CD4-positive, alpha-beta T cell treated with Interleukin-6 for 4 hours (primary cell): ENCODE results near the gene SRD5A3.

Source experiments
- DNase-seq: peaks from one replicate; pipeline ENCODE4 v3.0.0-alpha.2; 2020; ENCODE audit warnings: mixed read lengths

Gene SRD5A3

GRCh38 chr4:55378617-55379467, 32.8 kb downstream of the SRD5A3 start:
- DNase-seq: no peak

DNA sequence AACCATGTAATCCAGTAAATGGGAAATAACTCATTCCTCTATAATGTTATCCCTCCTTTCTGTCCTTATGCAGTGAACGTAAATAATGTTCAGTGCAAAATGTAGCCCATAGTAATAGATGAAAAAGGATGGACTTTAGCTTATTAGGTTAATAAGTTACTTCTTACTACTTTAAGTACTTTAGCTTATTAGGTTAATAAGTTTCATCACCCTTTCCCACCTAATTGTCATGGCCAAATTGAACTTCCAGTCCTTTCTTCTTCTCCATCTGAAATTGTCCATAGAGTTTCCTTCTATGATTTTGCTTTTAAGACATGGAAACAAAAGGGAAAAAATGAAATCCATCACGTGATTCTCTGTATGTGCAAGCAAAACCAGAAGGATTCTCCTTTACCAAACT, 34.5 kb downstream of the SRD5A3 start:
- no peak for DNase-seq

GRCh38 chr4:55381502-55381901, 35.5 kb downstream of the SRD5A3 start:
- DNase-seq: no peak

DNA sequence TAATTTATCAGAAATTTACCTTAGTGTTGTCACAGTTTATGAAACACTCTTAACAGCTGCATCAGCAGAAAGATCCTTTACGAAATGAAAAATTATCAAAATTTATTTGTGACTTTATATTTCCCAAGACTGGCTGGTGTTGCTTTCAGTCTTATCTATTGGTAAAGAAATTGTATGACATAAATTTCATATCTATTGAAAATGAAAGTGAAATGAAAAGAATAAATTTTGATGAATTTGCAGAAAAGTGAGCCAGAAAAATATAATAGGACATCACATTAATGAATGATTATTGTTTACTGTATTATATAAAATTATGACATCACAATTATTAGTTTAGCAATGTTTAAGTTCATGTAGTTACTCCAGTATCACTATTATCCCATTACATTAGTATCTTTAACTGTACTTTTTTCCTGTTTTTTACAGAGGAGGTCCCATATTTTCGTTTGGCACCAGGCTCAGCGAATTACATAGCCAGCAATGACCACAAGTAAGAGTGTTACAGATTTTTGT, 36.5 kb downstream of the SRD5A3 start:
- DNase-seq: no peak

DNA sequence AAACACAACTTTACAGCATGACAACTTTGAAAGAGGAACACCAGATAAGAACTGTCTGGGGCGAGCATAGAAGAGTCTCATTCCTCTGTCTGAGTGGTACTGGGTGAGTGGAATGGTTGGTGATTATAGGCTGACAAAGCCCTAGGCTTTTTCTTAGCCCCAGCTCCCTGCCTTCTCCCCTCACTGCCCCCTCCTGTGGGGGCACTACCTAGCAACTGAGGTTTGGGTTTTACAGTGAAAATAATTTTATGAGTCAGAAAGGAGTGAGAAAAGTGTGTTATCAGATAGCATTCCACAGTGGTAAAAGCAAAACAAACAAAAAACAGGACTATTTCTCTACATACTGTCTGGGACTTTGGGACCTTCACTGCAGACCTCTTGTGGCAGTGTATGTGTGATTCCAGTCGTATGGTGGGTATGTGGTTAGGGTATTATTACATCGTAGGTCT, 39.2 kb downstream of the SRD5A3 start:
- no peak for DNase-seq

GRCh38 chr4:55386073-55386472, 40.0 kb downstream of the SRD5A3 start:
- DNase-seq: no peak

DNA sequence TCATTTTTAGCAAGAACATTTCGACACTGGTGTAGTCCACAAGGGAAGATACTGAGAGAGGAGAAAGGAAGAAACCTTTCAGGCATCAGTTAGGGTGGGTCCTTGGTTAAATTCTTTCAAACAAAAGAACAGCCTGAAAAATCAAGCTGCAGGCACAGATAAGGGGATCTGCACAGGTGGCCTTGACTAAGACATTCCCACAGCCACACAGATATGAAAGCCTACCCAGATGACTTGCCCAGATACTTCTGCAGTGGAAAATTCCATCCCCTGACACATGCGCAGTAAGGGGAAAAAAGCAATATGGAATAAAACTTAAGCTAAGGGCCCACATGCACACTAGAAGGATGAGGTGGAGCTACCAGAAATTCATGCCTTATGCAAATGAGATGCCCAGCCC, 40.8 kb downstream of the SRD5A3 start:
- no peak for DNase-seq

DNA sequence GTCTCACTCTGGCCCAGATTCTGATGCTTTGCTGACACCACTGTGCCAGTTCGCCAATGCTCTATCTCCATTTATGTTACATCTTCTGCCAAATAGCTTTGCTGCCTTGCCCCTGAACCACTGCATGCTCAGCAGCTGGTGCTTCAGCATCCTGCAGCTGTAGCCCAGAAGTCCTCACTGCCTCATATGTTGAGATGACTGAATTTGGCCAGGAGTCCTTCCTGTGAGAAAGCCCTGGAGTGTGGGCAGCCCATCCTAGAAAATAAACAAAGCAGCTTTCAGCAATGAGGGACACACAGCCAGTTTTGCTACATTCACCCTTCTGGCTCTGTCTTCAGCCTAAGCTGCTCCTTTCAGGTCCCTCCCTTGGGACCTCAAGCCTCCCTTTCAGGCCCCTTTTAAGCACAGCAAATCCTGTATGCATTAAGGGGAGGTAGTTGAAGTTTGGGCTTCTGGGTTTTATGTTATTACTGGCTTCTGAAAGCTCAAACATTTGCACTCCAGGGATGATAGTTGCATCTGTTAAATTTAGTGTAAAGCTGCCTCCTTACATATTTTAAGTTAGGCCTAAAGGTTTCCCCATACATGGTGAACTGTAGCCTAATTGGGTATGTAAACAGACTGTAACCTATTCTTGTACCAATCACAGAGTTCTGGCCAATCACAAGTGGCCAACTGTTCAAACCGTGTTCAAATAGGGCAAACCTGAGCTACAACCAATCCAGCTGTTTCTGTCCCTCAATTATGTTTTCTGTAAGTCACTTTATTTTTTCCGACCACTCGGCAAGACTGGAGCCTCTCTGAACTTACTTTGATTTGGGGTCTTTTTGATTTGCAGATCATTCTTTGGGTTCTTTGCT, 47.6 kb downstream of the SRD5A3 start:
- no peak for DNase-seq

- DNase-seq: no peak
Measured at GRCh38 chr4:55395218-55395528, 49.1 kb downstream of the SRD5A3 start.

DNA sequence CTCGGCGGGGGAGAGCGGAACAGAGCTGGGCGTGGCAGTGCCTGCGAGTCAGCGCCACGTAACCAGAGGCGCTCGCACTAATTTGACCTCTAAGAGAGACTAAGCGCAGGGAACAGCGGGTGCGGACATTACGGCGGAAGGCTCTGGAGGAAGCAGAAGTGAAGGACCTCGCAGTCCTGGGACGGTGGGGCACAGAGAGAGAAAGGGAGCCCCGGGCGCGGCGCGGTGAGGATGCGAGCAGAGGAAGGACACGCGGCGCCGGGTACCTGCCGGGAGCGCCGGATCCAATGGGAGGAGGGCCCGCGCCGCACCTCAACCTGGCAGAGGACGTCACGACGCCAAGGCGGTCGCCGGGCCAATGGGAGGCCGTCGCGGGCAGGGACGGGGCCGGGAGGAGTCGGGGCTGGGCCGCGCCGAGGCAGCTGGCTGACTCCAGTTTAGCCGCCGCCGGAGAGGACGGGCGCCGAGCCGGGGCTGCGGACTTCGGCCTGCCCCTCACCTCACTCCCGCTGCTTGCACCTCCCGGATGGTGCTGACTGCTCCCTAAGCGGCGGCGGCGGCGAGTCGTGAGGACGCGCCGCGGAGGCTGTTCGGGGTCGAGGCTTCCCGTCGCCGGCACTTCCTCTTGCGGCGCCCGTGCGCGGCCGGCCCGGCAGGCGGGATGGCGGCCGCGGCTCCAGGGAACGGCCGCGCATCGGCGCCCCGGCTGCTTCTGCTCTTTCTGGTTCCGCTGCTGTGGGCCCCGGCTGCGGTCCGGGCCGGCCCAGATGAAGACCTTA, 49.7 kb downstream of the SRD5A3 start, which contains the start of gene TMEM165:
TSS of gene TMEM165 (plus strand) at position 429 of the 779 bp plus-strand sequence. CDS start at position 662, 233 bp downstream.
- peak; percentile 90 for DNase-seq

DNA sequence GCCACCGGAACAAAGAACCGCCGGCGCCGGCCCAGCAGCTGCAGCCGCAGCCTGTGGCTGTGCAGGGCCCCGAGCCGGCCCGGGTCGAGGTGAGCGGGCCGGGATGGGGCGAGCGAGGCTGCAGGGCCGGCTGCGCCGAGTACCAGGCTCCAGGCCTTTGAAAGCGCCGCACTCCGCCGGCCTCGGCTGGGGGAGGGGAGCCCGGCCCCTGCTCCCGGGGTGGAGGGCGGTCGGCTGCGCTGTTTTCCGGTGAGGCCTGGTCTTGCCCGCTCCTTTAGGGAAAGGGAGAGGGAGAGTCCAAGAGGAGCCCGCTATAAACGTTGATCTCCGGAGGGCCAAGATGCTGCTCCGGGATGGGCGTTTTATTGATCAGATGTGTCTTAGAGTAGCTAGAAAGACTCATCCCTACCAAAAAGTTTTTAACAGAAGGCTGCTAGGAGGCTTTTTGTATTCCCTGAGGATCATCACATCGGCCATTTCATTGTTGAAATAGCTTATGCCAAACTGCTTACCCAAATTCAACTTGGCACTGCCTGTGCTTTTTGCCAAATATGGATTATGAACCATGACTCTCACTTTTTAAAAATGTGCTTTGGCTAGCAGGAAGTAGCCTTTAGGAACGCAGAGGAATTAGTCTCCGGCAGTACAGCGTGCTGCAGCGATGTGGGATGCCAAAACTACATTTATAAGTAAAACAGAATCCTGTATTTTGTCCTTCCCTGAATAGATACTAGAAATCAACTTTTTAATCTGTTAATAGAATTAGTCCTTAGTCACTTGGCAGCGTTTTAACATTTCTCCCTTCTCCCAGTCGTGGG, 50.5 kb downstream of the SRD5A3 start:
- peak; percentile 30 for DNase-seq

GRCh38 chr4:55397126-55397436, 51.0 kb downstream of the SRD5A3 start:
- DNase-seq: no peak

GRCh38 chr4:55397520-55398321, 51.7 kb downstream of the SRD5A3 start:
- DNase-seq: no peak

DNA sequence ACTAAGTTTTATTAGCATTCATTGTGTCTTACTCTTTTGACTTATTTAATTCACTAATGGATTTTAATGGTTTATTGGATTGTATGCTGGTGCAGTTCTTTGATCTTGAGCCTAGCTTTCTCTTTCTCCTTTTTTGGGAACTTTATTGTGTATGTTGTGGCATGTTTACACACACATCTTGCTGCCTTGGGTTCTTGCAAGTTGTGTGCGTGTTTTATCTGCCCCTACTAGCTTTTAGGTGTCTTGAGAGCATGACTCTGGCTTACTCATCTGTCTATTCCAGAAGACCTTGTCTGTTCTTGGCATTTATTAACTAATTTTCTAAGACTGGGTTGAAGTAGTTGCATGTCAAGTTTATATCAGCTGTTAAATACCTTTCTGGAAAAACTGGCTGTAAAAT, 52.4 kb downstream of the SRD5A3 start:
- DNase-seq: no peak

DNA sequence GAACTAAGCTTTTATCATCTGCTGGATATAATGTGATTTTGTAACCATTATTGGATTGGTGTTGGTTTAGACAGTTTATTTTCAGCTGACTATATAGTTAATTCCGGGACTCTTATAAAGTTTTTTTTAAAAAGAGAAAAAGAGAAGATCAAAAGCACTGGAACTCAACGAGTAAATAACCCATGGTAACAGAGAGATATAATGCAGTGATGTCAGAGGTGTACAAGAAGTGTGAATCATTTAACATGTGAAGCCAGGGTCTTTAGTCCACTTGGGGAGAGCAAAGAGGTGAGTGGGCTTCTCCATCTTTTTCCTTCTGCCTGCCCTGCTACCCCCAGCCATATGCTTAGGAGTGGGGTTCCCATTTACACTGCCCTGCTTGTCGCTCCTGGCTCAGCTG, 52.9 kb downstream of the SRD5A3 start:
- DNase-seq: no peak

GRCh38 chr4:55399581-55399980, 53.5 kb downstream of the SRD5A3 start:
- no peak for DNase-seq

- DNase-seq: no peak
Measured at GRCh38 chr4:55405073-55405472, 59.0 kb downstream of the SRD5A3 start.

GRCh38 chr4:55406545-55406944, 60.5 kb downstream of the SRD5A3 start:
- no peak for DNase-seq

- no peak for DNase-seq
Measured at GRCh38 chr4:55407119-55407518, 61.1 kb downstream of the SRD5A3 start.

- DNase-seq: no peak
Measured at GRCh38 chr4:55407764-55408163, 61.7 kb downstream of the SRD5A3 start.

- no peak for DNase-seq
Measured at GRCh38 chr4:55409468-55410171, 63.6 kb downstream of the SRD5A3 start.
